ENCODE data around the gene RASSF7.
"Not testable (repeated sequence)": the region's sequence is repeated elsewhere in the genome, so short reads cannot be mapped to it uniquely, and the experiment has no call there.

RASSF7 gene, protein sequence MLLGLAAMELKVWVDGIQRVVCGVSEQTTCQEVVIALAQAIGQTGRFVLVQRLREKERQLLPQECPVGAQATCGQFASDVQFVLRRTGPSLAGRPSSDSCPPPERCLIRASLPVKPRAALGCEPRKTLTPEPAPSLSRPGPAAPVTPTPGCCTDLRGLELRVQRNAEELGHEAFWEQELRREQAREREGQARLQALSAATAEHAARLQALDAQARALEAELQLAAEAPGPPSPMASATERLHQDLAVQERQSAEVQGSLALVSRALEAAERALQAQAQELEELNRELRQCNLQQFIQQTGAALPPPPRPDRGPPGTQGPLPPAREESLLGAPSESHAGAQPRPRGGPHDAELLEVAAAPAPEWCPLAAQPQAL

DNA sequence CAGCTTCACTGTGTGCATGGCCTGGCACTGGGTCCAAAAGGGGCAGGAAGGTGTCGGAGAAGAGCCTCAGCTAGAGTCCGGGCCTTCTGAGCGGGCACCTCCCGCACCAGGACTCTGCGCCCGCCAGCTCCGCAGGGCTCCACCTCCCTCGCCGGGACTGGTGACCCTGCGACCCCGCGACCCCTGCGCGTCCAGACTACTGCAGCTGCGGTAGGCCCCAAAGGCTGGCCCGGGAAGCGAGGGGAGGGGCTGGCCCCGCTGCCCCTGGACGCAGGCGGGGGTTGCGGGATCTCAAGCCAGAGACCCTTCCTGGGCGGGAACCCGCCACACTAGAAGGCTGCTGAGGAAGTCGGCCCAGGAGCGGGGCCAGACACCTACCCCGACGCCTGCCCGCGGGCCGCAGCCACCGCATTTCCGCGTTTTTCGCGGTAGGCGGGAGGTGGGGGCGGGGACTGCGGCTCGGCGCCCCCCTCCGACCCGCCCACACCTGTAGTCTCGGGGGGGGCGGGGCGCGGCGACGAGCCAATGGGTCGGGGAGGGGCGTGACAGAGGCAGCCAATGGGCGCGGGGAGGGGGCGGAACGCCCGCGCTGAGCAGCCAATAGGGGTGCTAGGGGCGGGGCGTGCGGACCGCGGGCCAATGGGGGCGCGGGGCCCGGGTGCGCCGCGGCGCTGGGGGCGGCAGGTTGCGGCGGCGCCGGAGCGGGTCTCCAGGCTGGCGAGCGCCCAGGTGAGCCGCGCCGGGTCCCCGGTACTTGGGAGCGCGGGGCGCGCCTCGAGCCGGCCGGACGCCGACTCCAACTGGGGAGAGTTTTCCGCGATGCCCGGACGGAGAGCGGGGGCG is at the start of gene RASSF7, which contains the start of gene LMNTD2:
Gene RASSF7, plus strand, starts transcription at position 666 of the 843 bp plus-strand sequence. CDS start 799 bp downstream, outside the sequence.
Gene LMNTD2, minus strand, starts transcription at position 434 of the 843 bp plus-strand sequence. Its CDS starts 22 bp downstream, at position 412.
- peak; percentile 90 to 94 for DNase-seq (ENCODE audit: low read depth in 2 of 2)

DNA sequence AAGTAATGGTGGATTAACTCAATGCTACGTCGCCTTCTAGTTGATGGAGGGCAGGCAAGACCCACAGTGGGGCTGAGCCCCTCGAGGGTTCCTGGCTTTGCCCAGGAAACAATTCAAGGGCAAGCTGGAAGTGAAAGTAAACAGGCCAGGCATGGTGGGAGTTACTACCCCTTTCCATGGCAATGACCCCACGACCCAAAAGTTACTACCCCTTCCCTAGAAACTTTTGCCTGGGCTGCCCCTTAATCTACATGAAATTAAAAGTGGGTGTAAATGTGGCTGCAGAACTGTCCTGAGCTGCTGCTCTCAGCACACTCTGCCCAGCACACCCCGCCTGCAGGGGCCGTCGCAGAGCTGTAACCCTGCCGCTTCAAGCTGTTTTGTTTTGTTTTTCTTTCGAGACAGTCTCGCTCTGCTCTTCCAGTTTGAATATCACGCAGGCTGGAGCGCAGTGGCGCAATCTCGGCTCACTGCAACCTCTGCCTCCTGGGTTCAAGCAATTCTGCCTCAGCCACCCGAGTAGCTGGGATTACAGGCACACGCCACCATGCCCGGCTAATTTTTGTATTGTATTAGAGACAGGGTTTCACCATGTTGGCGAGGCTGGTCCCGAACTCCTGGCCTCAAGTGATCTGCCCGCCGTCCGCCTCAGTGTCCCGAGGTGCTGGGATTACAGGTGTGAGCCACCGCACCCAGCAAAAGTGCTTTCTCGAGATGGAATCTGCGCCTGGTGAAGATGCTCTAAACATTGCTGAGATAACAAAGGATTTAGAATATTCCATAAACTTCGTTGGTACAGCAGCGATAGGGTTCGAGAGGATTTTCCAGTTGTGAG is 47.8 kb upstream of the RASSF7 start:
- no peak for DNase-seq (ENCODE audit: low read depth in 2 of 2)

DNA sequence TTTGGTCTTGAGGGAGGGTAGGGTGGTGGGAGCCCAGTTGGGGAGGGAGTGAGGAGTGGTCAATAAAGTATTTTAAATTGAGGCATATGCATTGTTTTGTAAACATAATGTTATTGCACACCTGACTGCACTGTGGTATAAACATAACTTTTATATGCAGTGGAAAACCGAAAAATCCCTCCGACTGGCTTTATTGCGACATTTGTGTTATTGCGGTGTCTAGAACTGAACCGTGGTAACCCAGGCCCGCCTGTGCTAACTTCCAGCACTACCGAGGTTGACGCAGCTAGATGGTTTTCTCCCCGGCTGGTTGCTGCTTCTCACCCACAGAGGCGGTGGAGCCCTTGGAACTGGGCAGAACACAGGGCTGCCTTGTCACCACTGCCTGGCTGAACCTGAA is 46.2 kb upstream of the RASSF7 start:
- DNase-seq (ENCODE audit: low read depth in 2 of 2), result no peak

DNA sequence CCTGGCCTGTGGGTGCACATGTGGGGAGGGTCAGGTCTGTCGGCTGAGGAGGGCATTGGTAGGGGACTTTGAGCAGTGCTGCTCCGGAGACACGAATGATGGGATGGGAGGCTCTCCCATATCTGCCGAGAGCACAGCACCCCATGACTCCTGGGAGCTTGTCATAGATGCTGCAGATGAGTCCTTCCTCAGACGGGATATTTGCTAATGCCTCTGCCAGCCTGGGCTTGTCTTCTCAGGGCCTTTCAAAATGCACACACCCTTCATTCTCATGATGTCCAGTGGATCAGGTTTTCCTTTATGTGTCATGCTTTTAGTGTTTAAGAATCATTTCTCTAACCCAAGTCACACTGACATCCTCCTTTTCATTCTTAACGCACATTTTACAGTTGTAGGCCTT is 45.6 kb upstream of the RASSF7 start:
- no peak for DNase-seq (ENCODE audit: low read depth in 2 of 2)

DNA sequence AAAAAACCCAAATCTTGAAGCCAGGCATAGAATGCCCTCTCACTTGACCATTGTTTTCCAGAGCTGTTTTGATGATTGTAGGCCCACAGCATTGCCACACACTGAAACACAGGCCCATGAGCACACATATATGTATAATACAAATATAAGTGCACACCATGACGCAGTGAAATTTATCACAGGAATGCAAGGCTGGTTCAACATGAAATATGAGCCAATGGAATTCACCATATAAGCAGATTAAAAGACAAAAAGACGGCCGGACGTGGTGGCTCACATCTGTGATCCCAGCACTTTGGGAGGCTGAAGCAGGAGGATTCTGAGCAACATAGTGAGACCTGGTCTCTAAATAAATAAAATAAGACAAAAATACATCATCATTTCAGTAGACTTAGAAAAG is 44.4 kb upstream of the RASSF7 start:
- no peak for DNase-seq (ENCODE audit: low read depth in 2 of 2)

DNA sequence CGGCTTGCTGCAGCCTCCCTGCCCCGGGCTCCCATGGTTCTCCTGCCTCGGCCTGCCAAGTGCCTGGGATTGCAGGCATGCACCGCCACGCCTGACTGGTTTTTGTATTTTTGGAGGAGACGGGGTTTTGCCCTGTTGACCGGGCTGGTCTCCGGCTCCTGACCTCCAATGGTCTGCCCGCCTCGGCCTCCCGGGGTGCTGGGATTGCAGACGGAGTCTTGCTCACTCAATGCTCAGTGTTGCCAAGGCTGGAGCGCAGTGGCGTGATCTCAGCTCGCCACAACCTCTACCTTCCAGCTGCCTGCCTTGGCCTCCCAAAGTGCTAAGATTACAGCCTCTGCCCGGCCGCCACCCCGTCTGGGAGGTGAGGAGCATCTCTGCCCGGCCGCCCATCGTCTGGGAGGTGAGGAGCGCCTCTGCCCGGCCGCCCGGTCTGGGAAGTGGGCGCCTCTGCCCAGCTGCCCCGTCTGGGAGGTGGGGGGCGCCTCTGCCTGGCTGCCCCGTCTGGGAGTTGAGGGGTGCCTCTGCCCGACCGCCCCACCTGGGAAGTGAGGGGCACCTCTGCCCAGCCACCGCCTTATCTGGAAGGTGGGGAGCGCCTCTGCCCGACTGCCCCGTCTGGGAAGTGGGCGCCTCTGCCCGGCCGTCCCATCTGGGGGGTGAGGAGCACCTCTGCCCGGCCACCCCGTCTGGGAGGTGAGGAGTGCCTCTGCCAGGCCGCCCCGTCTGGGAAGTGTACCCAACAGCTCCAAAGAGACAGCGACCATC is 43.7 kb upstream of the RASSF7 start:
- DNase-seq (ENCODE audit: low read depth in 2 of 2), result not testable (repeated sequence)

DNA sequence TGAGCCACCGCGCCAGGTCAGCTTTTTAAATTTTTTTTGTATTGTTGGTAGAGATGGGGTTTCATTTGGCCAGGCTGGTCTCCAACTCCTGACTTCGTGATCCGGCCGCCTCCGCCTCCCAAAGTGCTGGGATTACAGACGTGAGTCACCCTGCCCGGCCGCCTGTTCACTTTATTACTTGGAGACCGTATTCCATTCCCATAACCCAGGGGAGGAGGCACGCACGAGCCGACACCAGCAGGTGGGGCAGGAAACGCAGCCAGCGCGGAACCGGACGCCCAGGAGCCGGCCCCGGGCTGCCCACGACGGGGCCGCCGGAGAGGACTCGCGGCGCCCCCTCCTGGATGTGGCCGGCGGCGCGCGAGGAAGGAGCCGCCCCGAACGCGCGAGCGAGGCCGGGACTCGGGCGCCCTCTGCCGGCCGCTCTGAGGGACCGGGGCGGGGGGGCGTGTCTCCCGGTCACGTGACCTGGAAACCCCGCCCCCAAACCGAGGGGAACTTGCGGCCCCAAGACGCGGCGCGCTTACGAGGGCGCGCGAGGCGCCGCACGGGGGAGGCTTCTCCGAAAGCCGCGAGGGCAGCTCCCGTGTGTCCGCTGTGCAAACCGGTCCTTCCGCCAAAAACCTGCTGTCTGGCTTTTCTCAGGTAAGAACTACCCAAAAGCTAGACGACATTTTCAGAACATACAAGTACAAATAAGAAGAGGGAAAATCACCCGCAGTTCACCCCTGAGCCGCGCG is 42.1 kb upstream of the RASSF7 start:
- peak; percentile 60 to 78 for DNase-seq (ENCODE audit: low read depth in 2 of 2)

DNA sequence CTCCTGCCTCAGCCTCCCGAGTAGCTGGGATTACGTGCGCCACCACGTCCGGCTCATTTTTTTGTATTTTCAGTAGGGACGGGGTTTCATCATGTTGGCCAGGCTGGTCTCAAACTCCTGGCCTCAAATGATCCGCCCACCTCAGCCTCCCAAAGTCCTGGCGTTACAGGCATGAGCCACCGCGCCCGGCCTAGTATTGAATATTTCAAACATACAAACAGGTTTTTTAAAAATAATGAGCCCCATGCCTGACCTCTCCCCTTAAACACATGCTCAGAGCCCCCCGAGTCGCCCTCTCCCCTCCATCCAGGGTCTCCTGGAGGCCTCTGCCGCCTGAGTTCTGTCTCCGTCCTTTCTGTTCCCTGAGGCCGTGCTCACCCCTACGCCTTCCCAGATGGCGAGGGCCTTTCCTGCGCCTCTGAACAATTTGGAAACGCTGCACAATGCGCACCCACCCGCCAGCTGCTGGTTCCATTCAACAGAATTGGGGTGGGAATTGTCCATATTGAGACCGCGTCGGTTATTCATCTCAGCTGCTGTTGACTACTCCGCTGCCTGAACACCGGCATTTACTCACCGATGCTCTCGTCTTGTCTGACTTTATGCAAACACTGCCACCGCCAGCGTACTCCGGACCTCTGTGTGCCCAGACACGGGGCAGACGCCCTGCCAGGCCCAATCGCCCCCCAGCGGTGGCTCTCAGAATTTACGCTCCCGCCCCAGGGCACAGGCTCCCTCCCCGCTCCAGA is 40.2 kb upstream of the RASSF7 start:
- no peak for DNase-seq (ENCODE audit: low read depth in 2 of 2)

DNA sequence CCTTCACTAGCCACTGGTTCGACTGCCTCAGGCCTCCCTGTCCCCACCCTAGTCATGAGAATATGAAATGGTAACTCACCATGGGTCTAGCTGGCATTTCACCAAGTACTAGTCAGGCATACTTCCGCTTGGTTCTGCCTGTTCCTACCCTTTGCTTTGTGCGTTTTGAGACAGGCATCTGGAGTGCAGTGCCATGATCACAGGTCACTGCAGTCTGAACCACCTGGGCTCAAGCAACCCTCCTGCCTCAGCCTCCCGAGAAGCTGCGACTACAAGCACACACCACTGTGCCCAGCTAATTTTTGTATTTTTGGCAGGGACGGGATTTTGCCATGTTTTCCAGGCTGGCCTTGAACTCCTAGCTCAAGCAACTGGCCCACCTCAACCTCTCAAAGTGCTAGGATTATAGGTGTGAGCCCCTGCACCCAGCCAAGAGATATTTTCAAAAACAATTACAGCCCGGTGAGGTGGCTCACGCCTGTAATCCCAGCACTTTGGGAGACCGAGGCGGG is 39.5 kb upstream of the RASSF7 start:
- no peak for DNase-seq (ENCODE audit: low read depth in 2 of 2)

DNA sequence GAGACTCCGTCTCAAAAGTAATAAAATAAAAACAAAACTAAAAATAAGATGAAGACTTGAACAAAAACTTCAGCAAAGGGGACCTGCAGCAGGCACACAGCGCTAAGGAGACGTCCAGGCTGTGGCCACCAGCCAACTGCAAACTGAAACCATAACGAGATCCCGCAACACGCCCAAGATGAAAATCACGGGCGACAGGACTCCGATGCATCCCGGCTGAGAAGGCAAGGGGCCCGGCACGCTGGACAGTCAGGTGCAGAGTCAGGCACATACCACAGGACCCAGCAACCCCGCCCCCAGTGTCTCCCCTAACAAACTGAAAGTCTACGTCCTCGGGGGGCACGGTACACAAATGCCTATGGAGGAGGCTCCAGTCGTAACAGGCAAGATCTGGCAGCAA is 34.6 kb upstream of the RASSF7 start:
- no peak for DNase-seq (ENCODE audit: low read depth in 2 of 2)

DNA sequence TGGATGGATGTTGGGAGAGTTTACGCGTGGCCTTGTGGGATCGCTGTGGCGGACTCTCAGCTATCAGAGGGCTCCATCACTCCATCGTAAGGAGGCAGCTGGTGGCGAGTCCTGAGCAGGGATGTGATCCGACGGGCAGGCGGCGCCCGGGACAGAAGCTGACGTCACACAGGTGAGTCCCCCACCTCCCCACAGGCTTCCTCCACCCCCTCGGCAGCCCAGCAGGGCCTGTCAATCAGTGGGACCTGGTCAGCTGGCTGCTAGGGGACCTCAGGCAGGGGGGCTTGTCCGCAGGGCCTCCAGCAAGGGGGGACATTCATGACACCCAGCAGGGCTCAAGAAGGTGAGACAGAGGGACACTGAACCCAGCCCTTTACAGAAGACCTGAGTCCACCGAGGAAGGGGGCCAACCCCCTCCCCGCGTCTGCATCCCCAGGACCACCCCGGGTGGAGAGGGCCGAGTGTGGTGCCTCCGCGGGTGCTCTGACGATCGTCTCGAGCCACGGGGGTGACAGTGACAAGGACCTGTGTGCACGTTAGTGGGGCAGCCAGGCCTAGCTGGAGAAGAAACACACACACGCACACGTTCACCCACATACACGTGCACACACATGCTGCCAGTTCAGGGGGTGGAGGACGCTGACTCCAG is 32.5 kb upstream of the RASSF7 start:
- DNase-seq (ENCODE audit: low read depth in 2 of 2), result no peak

DNA sequence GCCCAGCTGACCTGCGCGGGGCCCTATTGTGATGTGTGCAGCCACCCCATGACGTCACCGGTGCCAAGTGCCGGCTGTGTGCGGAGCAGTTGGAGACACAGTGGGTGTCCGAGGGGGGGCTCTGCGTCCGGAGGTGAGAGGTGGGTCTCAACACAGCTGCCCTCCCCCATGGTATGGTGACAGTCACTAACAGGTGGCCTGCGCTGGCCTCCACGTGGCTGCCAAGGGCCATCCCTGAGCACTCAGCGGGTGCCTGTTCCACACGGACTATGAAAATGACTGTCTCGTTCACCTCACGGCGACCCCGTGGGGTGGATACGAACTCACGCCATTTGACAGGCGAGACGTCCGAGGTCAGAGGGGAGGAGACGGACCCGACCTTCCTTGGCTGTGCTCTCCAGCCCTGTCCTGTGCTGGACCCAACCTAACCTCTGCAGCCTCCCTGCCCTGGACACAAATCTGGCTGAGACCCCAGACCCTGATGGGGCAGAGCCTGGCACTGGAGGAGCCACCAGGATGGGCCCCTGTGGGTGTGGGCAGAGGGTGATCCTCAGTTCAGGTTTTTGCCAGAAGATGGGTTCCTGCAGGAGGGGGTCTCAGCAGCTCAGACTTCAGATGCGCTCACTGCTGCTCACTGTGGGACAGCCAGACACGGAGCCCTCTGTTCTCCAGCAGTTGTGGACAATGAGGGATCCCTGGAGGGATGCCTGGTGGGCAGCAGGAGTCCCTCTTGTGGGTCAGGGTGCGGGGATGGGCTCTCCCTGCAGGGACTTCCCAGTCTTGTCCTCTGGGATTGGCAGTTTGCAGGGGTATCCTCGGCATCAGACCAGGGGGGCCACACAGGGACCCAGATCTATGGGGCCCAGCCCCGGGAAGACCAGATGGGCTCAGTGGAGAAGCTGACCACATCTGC is 31.7 kb upstream of the RASSF7 start:
- no peak for DNase-seq (ENCODE audit: low read depth in 2 of 2)

DNA sequence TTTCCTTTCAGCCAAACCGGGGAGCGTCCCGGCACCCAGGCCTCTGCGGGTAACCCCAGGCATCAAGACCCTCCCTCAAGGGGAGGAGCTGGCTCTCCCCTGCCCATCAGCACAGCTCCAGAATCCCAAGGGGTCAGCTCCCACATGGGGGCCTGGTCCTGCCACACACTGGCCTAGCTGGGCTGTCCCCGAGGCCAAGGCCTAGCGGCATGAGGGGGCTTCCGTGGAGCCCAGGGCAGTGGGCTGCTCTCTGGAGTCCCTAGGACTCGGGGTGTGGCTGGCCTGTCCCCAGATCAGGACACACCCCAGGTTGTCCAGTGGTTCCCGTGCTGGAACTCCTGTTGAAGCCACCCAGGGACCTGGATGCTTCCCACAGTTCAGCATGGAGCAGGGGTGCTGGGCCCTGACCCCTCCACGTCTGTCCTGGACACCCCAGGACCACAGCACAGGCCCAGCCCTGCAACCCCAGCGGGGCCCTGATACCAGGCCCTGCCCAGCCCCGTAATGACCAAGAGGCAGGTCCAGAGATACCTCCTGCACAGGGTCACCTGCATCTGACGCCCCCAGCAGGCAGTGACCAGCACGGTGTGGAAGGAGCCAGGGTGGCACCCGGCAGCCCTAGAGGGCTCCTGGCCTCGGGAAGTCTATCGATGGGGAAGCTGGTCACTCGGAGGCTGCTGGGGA is 30.9 kb upstream of the RASSF7 start:
- DNase-seq (ENCODE audit: low read depth in 2 of 2), result no peak

DNA sequence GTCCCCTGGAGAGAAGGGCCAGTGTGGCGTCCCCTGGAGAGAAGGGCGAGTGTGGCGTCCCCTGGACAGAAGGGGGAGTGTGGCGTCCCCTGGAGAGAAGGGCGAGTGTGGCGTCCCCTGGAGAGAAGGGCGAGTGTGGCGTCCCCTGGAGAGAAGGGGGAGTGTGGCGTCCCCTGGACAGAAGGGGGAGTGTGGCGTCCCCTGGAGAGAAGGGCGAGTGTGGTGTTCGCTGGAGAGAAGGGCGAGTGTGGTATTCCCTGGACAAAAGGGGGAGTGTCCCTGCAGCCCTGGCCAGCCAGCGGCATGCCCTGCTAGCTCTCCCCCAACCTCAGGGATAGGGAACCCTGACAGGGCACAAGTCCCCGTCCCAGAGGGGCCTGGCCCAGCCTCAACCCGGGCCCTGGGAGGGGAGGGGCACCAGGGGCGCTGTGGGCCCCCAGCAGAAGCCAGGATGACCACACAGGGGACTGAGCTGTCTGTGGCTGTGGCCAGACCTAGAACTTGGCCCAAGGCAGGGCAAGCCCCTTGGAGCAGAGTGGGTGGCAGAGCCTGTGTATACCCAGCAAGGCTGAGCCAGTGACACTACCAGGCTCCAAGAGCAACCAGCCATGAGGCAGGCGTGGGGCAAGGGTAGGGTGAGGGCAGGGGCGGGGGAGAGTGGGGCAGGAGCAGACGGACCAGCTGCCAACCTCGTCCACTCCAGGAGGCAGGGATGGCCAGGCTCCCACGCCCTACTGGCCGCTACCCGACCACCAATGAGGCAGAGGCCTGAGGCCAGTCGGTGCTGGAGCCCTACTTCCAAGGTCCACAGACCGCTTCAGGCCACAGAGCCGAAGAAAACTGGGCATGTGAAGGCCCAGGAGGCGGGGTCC is 29.6 kb upstream of the RASSF7 start:
- no peak for DNase-seq (ENCODE audit: low read depth in 2 of 2)

DNA sequence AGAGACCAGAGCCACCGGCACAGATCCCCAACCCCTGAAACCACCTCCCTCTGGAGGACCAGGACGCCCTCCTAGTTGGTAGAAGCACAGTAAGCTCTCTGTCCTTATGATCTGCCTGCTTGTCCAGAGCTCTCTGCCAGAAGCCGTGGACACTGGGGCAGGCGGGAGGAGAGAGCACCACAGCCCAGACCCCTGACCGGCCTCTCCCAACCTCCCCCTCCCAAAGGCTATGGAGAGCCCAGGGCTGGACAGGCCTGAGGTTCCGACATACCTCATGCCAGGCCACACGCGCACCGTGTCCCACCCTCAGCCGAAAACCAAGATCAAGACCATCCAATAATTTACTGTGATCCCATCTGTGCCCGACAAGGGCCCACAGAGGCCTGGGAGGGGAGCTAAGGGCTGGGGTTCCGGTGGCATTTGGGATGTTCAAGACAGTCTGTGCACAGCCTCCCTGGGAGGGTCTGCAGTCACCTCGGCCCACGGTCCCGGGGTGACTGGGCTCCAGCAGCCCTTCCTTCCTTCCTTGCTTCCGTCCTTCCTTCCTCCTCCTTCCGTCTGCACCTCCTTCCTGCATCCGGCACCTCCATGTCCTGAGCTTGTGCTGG is 28.7 kb upstream of the RASSF7 start:
- no peak for DNase-seq (ENCODE audit: low read depth in 2 of 2)

DNA sequence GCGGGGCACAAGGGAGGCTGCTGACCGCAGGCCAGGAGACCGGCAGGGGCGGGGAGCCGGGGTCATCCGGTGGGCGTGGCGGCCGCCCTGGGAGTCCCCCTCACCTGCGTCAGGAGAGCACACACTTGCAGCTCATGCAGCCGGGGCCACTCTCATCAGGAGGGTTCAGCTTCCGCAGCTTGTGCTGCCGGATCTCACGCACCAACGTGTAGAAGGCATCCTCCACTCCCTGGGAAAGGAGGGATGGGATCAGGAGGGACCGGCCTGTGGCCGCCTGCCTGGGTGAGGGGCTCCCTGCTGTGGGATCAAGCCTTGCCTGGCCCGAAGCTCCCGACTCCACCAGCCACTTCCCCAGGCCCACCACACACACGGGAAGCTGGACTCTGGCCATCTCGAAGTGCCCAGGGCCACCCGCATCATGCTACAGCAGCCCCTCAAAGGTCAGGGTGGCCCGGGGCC is 28.2 kb upstream of the RASSF7 start:
- DNase-seq (ENCODE audit: low read depth in 2 of 2), result no peak
